ENCODE results near the gene MEF2C. TPM values are rescaled to one million over a fixed set of nuclear protein-coding genes. Genes with fewer than 3 reads are reported as not detected.
A peak's percentile ranks its signal among the peaks of the same experiment; 100 is the strongest.

MEF2C gene
- total and polyA plus RNA-seq, 2 donors (not counting 1 experiment from before 2014, with no cell fraction given): 12.2 to 15.7 TPM

DNA sequence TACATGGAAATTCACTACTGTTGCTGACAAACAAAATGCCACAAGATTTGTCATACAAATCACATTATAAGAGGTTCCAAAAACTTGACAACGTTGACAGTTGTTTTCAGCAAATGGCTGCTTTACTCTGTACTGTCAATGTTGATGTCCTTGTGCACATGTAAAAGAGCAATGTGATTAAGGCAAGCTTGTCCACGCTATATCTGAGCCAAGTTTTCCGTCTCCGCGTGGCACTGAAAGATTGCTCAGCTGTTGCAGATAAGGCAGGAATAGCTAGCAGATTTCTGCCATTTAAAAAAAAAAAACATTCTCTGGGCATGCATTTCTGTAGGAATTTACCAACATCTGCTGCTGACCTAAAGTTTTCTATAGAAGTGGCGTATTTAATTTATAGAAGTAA, 46.4 kb upstream of the MEF2C start:
- no peak for TF ChIP-seq EZH2 (IDR thresholded peaks at IDR 0.05; ENCODE audit: low read length, missing control alignments)
- TF ChIP-seq, protein P1, sequence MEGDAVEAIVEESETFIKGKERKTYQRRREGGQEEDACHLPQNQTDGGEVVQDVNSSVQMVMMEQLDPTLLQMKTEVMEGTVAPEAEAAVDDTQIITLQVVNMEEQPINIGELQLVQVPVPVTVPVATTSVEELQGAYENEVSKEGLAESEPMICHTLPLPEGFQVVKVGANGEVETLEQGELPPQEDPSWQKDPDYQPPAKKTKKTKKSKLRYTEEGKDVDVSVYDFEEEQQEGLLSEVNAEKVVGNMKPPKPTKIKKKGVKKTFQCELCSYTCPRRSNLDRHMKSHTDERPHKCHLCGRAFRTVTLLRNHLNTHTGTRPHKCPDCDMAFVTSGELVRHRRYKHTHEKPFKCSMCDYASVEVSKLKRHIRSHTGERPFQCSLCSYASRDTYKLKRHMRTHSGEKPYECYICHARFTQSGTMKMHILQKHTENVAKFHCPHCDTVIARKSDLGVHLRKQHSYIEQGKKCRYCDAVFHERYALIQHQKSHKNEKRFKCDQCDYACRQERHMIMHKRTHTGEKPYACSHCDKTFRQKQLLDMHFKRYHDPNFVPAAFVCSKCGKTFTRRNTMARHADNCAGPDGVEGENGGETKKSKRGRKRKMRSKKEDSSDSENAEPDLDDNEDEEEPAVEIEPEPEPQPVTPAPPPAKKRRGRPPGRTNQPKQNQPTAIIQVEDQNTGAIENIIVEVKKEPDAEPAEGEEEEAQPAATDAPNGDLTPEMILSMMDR (conservative IDR thresholded peaks at IDR 0.05 in 1 of 2, IDR thresholded peaks at IDR 0.05 in 1 of 2; ENCODE audit: low read depth in 1 of 2, low read length in 2 of 2): no peak
- H3K36me3 ChIP-seq (ENCODE audit: control insufficient read depth, insufficient read depth, low read length): no peaks in the 10 kb centered on the region
- H4K20me1 ChIP-seq (ENCODE audit: control insufficient read depth, extremely low read depth, insufficient read depth, low read length): no peaks in the 10 kb centered on the region
- no peak overlapping the region for H3K4me2 ChIP-seq (ENCODE audit: extremely low read depth, insufficient read depth, low read length)
- H3K9me3 ChIP-seq (ENCODE audit: control insufficient read depth, insufficient read depth, low read depth, low read length): no peaks in the 10 kb centered on the region
- H3K4me3 ChIP-seq (replicated peaks in 1 of 4; ENCODE audit: control extremely low read depth in 1 of 4, insufficient read depth in 1 of 4, low read depth in 3 of 4, low read length in 4 of 4): no peak overlapping the region
- H3K4me1 ChIP-seq (ENCODE audit: control insufficient read depth, extremely low read depth, insufficient read depth, low read length): peaks cover 2% of the 10 kb centered on the region
- no peak overlapping the region for H2AFZ ChIP-seq (ENCODE audit: low read length)
- H3K27me3 ChIP-seq (ENCODE audit: control insufficient read depth, insufficient read depth, low read length): no peaks in the 10 kb centered on the region
- no peak for DNase-seq (ENCODE audit: low read depth in 2 of 2)
- no peak overlapping the region for H3K9ac ChIP-seq (ENCODE audit: insufficient read depth, low read length)
- H3K27ac ChIP-seq (ENCODE audit: insufficient read depth, low read length): no peak overlapping the region
- H3K79me2 ChIP-seq (ENCODE audit: control insufficient read depth, insufficient read depth, low read length): no peaks in the 10 kb centered on the region

DNA sequence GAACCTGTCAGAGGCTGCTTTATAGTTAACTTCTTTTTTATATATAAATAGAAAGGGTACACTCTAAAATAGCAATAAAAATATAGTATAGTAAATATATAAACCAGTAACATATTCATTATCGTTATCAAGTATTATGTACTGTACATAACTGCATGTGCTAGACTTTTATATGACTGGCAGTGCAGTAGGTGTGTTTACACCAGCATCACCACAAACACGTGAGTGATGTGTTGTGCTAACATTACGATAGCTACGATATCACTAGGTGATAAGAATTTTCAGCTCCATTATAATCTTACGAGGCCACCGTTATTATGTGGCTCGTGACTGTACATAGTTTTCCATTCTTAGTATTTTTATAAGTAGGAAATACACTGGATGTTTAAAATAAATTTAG, 43.8 kb upstream of the MEF2C start:
- DNase-seq (ENCODE audit: low read depth in 2 of 2): no peak
- Histone ChIP-seq H3K36me3 (ENCODE audit: control insufficient read depth, insufficient read depth, low read length) (no peaks in the 10 kb centered on the region), H3K9me3 (ENCODE audit: control insufficient read depth, insufficient read depth, low read depth, low read length) (no peaks in the 10 kb centered on the region), H4K20me1 (ENCODE audit: control insufficient read depth, extremely low read depth, insufficient read depth, low read length) (no peaks in the 10 kb centered on the region), H3K4me1 (ENCODE audit: control insufficient read depth, extremely low read depth, insufficient read depth, low read length) (peaks cover 2% of the 10 kb centered on the region), H3K79me2 (ENCODE audit: control insufficient read depth, insufficient read depth, low read length) (no peaks in the 10 kb centered on the region), H3K9ac (ENCODE audit: insufficient read depth, low read length) (no peak overlapping the region), H3K4me3 (replicated peaks in 1 of 4; ENCODE audit: control extremely low read depth in 1 of 4, insufficient read depth in 1 of 4, low read depth in 3 of 4, low read length in 4 of 4) (no peak overlapping the region), H3K27me3 (ENCODE audit: control insufficient read depth, insufficient read depth, low read length) (no peaks in the 10 kb centered on the region), H3K27ac (ENCODE audit: insufficient read depth, low read length) (no peak overlapping the region), H2AFZ (ENCODE audit: low read length) (no peak overlapping the region), H3K4me2 (ENCODE audit: extremely low read depth, insufficient read depth, low read length) (no peak overlapping the region)
- TF ChIP-seq, protein P1 (conservative IDR thresholded peaks at IDR 0.05 in 1 of 2, IDR thresholded peaks at IDR 0.05 in 1 of 2; ENCODE audit: low read depth in 1 of 2, low read length in 2 of 2): no peak
- no peak for TF ChIP-seq EZH2 (IDR thresholded peaks at IDR 0.05; ENCODE audit: low read length, missing control alignments)

DNA sequence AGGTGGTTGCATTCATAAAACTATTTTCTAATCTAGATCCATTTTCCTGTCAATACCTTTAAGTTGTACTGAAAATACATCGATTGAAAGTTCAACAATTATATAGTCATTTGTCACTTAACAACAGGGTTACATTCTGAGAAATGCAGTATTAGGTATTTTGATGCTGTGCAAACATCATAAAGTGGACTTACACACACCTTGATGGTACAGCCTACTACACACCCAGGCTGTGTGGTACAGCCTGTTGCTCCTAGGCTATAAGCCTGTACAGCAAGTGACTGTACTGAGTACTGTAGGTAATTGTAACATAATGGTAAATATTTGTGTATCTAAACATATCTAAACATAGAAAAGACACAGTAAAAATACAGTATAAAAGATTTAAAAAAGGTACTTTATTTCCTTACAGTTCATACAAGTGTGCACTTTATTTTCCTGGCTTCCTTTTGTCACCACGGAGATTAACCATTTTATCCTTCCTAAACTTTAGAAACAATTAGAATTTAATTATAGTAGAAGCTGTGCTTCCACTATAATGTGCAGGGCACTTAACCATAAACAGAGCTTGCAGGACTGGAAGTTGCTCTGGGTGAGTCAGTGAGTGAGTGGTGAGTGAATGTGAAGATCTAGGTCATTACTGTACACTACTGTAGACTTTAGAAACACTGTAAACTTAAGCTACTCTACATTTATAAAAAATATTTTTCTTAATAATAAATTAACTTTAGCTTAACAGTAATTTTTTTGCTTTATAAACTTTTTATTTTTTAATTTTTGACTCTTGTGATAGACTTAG, 42.9 kb upstream of the MEF2C start:
- no peak for TF ChIP-seq EZH2 (IDR thresholded peaks at IDR 0.05; ENCODE audit: low read length, missing control alignments)
- TF ChIP-seq, protein P1 (conservative IDR thresholded peaks at IDR 0.05 in 1 of 2, IDR thresholded peaks at IDR 0.05 in 1 of 2; ENCODE audit: low read depth in 1 of 2, low read length in 2 of 2): no peak
- peaks cover 2% of the 10 kb centered on the region for H3K4me1 ChIP-seq (ENCODE audit: control insufficient read depth, extremely low read depth, insufficient read depth, low read length)
- no peaks in the 10 kb centered on the region for H3K9me3 ChIP-seq (ENCODE audit: control insufficient read depth, insufficient read depth, low read depth, low read length)
- no peak overlapping the region for H3K9ac ChIP-seq (ENCODE audit: insufficient read depth, low read length)
- H3K4me3 ChIP-seq (replicated peaks in 1 of 4; ENCODE audit: control extremely low read depth in 1 of 4, insufficient read depth in 1 of 4, low read depth in 3 of 4, low read length in 4 of 4): no peak overlapping the region
- H3K36me3 ChIP-seq (ENCODE audit: control insufficient read depth, insufficient read depth, low read length): no peaks in the 10 kb centered on the region
- no peaks in the 10 kb centered on the region for H3K79me2 ChIP-seq (ENCODE audit: control insufficient read depth, insufficient read depth, low read length)
- H3K4me2 ChIP-seq (ENCODE audit: extremely low read depth, insufficient read depth, low read length): no peak overlapping the region
- no peaks in the 10 kb centered on the region for H4K20me1 ChIP-seq (ENCODE audit: control insufficient read depth, extremely low read depth, insufficient read depth, low read length)
- H3K27ac ChIP-seq (ENCODE audit: insufficient read depth, low read length): no peak overlapping the region
- DNase-seq (ENCODE audit: low read depth in 2 of 2): peak; percentile 29 to 36
- H2AFZ ChIP-seq (ENCODE audit: low read length): no peak overlapping the region
- no peaks in the 10 kb centered on the region for H3K27me3 ChIP-seq (ENCODE audit: control insufficient read depth, insufficient read depth, low read length)
